Posterior vena cava (tissue), 2 donors: ENCODE results near the gene CHIT1. TPM values are rescaled to one million over a fixed set of nuclear protein-coding genes. Genes with fewer than 3 reads are reported as not detected.

Experiments
- DNase-seq: peaks from one replicate; pipeline ENCODE4 v3.0.0-alpha.2; 2020; ENCODE audit warnings: low spot score
- intact Hi-C, 2 donors: fragments of 100-400 bp; cut with DNase I; formaldehyde crosslinking; loops; one replicate each; pipeline versions ENCODE4 v1.14.1 to v1.14.2; 2022 to 2023
- total RNA-seq, 2 donors: library from RNA; stranded (reverse); fragmentation: NEBNext Ultra II Directional; extraction: Animal tissue kit (Norgen Biotek cat#: 25700); gene quantifications; one replicate each; pipeline ENCODE4 v1.2.1, GENCODE V29; 2021
- donor health status: DM: yes; HTN: yes; CAD: no.
- donor health status: DM: yes; HTN: yes; CAD: no.

CHIT1 gene
- total RNA-seq, 2 donors from 2014 or later = 0.14 to 0.33 TPM

GRCh38 chr1:203201516-203202205 is 27.8 kb downstream of the CHIT1 start:
- no peak for DNase-seq
- intact Hi-C loops = no loop called here

GRCh38 chr1:203200916-203201315 is 28.6 kb downstream of the CHIT1 start:
- intact Hi-C loops = no loop called here
- DNase-seq = no peak

GRCh38 chr1:203199816-203200571 is 29.5 kb downstream of the CHIT1 start:
- peak; percentile 80 for DNase-seq
- intact Hi-C loops = no loop called here

GRCh38 chr1:203199481-203199815 is 30.0 kb downstream of the CHIT1 start:
- peak; percentile 58 for DNase-seq

DNA sequence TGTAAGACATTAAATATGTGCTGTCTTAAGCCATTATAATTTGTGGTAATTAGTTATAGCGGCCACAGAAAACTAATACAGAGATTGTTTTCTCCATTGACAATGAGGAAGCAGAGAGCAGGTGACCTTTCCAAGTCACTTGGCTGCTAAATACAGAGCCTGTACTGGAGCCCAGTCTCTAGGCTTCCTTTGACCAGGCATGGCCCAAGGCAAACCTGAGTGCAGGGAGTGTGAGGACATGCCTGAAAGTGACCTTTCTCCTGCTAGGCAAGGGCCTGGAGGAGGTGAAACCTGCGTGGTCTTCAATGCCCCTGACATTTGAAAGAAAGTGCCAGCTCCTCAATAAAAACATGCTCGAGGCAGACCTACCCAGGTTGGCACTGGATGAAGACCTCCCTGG is 30.5 kb downstream of the CHIT1 start:
- intact Hi-C loops = no loop called here
- no peak for DNase-seq

More at GRCh38 chr1:203199481-203199815, 30.0 kb downstream of the CHIT1 start:
- intact Hi-C loops = no loop called here

DNA sequence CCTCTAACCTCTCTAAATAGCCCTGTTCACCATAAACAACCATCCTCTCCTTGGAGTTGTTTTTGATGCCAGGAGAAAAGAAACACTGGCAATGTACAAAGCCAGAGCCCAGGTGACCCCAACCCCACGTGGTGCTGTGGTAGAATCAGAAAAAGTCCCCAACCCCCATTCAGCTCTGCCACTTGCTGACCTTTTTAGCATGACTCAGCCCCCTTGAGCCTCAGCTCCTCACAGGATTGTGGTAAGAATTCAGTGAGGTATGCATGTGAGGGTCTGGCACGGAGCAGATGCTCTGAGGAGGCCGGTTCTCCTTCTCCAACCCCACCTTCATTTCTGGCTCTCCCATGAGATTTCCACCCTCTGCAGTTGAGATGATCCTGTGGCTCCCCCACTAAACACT is 31.8 kb downstream of the CHIT1 start:
- intact Hi-C loops = no loop called here
- DNase-seq = no peak

DNA sequence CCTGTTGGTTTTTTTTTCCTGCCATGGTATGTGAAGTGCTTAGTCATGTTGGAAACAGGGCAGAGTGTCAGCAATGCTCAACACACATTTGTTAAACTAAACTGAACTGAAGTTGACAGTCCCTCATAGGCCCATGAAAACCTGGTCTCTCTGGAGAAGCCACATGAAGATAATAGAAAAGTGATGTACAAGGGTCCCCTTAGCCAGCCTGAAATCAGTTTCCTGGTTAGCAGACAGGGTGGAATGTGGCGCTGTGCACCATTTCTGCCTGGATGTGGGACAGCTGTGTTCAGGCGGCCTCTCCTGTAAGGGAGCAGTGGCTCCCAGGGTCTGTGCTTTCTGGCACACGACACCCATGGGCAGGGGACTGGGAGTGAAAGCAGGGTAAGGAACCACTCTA is 33.1 kb downstream of the CHIT1 start:
- no peak for DNase-seq
- intact Hi-C loops = no loop called here

GRCh38 chr1:203190949-203191348 is 38.5 kb downstream of the CHIT1 start:
- intact Hi-C loops = no loop called here
- DNase-seq = no peak

DNA sequence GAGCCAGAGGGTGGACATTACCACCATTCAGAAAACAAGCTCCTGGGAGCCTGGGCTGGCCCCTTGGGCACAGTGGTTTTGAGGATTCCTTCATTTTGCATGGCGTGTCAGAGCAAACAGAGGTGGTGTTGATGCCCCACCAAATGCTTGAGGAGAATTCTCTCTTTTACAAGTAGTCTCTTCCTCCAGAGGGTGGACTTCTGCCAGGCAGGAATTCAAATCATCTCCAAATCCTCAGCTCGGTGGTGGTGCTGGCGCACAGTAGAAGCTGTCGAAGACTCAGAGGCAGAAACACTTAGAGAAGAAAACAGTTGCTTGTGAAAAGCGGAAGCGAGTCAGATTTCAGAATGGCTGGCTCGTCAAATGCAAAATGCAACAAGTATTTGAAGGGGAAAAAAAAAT is 39.5 kb downstream of the CHIT1 start:
- intact Hi-C loops = no loop called here
- DNase-seq = peak; percentile 49

DNA sequence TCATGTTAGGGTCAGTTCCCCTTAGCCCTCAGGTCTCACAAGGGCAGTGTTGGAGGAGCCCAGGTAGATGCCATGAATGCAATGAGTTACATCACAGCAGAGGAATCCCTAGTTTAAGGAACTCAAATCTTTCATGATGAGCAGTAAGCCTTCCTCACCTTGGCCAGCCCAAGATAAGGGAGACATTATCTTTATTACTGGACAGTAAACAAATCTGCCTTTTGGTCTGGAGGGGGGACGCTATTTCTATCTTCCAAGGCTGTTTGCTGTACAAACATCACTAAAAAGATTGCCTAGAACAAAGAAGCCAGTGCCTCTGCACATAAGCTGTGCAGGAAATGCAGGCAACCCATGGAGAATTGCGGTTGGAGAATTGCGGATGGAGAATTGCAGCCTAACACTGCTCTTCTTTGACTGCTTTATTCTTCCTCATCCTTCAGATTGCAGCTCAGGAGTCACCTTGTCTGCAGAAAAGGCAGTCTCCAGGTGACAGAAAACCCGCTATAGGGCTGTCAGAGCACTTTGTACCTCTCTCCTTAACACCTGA is 40.7 kb downstream of the CHIT1 start:
- intact Hi-C loops = no loop called here
- no peak for DNase-seq

DNA sequence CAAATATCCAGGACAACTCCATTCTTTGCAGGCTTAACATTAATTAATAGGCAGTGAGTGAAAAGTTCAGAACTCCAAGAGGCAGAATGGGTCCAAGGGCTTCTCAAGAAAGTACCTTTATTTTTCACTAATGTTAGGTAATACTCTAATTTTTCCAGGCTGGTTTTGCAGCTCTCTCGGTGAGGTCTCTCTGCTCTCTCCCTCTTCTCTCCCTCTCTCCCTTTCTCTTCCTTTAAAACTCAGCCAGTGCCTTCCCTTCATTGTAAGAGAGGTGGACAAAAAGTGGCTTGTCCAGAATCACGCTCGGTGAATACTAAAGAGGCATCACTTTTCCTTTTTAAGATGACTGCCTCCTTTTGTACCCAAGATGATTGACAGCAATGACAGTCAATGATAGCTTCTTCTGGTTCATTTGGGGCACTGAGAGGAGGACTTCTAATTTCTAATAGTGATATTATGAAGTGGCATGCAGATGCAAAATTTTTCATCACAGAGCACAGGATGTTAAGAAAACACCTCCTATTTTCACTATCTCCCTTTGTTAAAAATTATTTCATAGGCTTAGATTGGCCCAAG is 41.7 kb downstream of the CHIT1 start:
- DNase-seq = no peak
- intact Hi-C loops = no loop called here

GRCh38 chr1:203187304-203187685 is 42.2 kb downstream of the CHIT1 start:
- intact Hi-C loops = no loop called here
- DNase-seq = no peak

DNA sequence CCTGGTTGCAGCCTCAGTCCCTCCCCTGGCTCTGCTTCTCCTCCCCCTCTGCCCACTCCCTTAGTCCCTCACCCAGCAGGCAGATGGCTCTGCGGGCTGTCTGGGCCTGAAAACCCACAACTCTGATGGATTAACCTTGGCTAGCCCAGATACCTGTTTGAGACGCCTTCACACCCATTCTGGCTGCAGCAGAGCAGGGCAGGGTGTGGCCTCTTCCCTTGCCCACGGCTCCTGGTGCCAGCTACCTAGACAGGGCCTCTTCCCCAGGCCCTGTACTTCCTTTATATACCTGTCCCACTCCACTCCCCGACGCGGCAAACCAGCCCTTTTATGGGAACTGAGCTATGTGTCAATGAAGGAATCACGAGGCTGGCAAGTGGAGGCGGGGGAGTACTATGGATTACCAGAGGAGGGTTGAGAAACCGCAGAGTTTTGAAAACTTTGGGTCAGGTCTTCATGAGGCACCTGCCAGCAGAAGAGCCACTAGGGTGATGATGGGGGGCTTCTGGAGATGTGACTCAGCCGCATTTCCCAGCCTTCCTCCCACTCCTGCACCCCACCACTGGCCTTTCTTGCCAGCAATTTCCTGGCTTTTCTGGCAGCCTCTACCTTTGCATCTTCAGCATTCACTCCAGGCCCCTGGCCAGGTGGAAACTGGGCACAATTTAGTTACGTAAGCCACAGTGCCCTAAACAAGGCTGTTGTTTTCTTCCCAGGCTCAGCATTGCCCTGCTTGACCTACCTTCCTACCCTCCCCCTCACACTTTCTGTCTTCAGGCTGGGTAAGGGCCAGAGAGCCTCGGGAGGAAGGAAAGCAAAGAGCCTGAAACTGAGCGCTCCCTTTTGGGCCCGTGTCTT is 42.8 kb downstream of the CHIT1 start, which contains the start of gene CHI3L1:
Gene CHI3L1, minus strand, starts transcription at position 259 of the 858 bp plus-strand sequence. Its CDS starts 81 bp downstream, at position 178.
- peak; percentile 74 for DNase-seq
- intact Hi-C loops = no loop called here

- no peak for DNase-seq
- intact Hi-C loops = no loop called here
Observed at GRCh38 chr1:203186091-203186445, 43.4 kb downstream of the CHIT1 start.

DNA sequence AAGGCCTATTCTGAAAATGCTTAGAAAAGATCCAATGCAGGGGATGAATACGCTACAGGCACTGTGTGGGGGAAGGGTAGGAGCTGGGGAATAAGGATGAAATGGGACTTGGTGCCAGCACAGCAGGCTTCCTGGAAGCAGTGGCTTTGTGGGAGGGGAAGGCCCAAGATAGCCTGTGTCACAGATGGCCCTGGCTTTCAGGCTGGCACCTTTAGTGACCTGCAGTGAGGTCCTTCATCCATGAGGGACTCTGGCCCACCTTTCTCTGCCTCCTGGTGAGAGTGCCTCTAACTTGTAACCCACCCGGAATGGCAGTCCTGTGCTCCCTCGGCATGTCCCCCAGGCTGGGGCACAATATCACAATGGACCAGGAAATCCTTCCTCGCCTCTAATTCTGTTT is 43.9 kb downstream of the CHIT1 start:
- DNase-seq = no peak
- intact Hi-C loops = loop anchor here in 1 of 2 donors (2.0 kb wide), 1 partner anchor 29 kb away; no protein-coding TSS in a partner anchor

DNA sequence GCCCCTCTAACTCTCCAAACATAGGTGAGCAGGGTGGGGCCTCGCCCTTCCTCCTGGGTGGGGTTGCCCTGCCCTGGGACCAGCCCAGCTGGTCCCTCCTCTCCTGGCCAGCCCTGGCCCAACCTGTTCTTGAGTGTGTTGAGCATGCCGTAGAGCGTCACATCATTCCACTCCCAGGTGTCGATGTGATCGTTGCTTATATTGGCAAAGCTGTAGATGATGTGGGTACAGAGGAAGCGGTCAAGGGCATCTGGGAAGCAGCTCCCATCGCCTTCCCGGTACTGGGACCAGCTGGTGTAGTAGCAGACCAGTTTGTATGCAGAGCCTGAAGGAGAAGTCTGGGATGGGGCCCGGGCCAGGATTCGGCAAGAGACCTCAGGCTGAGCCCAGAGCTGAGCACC is 44.4 kb downstream of the CHIT1 start:
- DNase-seq = no peak
- intact Hi-C loops = loop anchor here in 1 of 2 donors (2.0 kb wide), 1 partner anchor 28 kb away; no protein-coding TSS in a partner anchor

DNA sequence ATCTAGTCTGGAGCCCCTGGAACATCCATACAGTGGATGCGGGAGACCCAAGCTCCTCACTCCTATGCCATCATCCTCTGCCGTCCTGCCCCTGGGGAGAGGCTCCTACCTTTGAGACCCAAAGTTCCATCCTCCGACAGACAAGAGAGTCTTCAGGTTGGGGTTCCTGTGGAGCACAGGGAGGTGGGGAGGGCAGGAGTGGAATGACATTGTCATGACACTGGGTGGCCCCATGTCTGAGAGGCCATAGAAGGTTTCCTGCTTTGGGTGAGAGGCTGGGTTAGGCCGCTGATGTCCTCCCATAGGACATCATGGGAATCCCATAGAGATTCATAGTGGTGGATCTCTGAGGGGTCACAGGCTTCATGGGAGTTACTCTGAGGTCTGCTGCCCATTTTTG is 45.0 kb downstream of the CHIT1 start:
- intact Hi-C loops = loop anchor here in 1 of 2 donors (2.0 kb wide), 1 partner anchor 28 kb away; no protein-coding TSS in a partner anchor
- no peak for DNase-seq

GRCh38 chr1:203183828-203184227 is 45.6 kb downstream of the CHIT1 start:
- intact Hi-C loops = loop anchor here in 1 of 2 donors (2.0 kb wide), 1 partner anchor 27 kb away; no protein-coding TSS in a partner anchor
- DNase-seq = peak; percentile 25

DNA sequence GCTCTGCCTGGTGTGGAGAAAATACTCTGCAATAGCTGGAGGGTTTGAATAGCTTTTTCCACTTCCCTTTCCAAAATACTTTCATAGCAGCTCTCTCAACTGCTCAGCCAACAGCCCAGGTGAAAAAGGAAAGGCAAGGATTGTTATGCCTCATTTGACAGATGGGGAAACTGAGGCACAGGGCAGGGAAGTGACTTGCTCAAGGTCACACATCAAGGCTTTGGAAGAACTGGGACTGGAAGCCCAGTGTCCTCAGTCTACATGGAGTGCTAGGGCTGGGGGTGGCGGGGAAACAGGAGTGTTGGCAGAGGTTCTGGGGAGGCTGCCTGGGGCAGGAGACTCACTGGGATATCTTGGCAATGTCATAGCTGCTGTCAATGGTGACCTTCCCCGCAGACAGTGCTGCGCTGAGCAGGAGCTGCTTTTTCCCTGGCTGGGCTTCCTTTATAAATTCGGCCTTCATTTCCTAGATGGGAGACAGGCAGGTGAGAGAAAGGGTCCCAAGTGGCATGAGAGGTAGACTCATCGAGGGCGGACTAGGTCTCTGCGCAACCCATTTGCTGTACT is 47.0 kb downstream of the CHIT1 start:
- intact Hi-C loops = no loop called here
- DNase-seq = peak; percentile 40
